CD4-positive, CD25-positive, alpha-beta regulatory T cell (primary cell): ENCODE results near the gene CYP46A1. TPM values are rescaled to one million over a fixed set of nuclear protein-coding genes. Genes with fewer than 3 reads are reported as not detected.
"Not testable (repeated sequence)": the region's sequence is repeated elsewhere in the genome, so short reads cannot be mapped to it uniquely, and the experiment has no call there.

Experiments used
- ATAC-seq, 2 donors: fragments of 150-1000 bp; cut with Tn5 transposase; one replicate each; pipeline ENCODE4 v1.10.0; 2021; ENCODE audit warnings: low read depth in 2 of 2, moderate number of reproducible peaks in 2 of 2, moderate library complexity in 1 of 2
- DNase-seq, 3 donors: peaks; one replicate each; pipeline versions ENCODE4 v3.0.0 to v3.0.0-alpha.2; 2012 to 2022; ENCODE audit warnings: mixed read lengths in 1 of 3
- H3K27ac ChIP-seq: one replicate; pipeline ENCODE4 v1.7.0; 2013; ENCODE audit warnings: mild to moderate bottlenecking, low read length; ENCODE audit not compliant: insufficient read depth, poor library complexity, severe bottlenecking
- H3K27me3 ChIP-seq: one replicate; pipeline ENCODE4 v1.7.0; 2013; ENCODE audit warnings: low read length; ENCODE audit not compliant: control insufficient read depth, insufficient read depth
- H3K36me3 ChIP-seq: one replicate; pipeline ENCODE4 v1.7.0; 2013; ENCODE audit warnings: mild to moderate bottlenecking, low read length, moderate library complexity; ENCODE audit not compliant: control insufficient read depth, insufficient read depth
- H3K4me1 ChIP-seq: 2 replicates; pipeline ENCODE4 v1.7.0; 2013; ENCODE audit warnings: mild to moderate bottlenecking, low read length; ENCODE audit not compliant: insufficient read depth, control insufficient read depth, poor library complexity, severe bottlenecking
- H3K4me3 ChIP-seq: one replicate; pipeline ENCODE4 v1.7.0; 2013; ENCODE audit warnings: low read depth, mild to moderate bottlenecking, low read length, moderate library complexity
- H3K9me3 ChIP-seq, 2 experiments: 1 replicate in 1 of 2; 2 replicates in 1 of 2; pipeline ENCODE4 v1.7.0; 2013; ENCODE audit warnings: low read length in 2 of 2, mild to moderate bottlenecking in 1 of 2, moderate library complexity in 1 of 2; ENCODE audit not compliant: control insufficient read depth in 2 of 2
- H3K27ac Mint-ChIP-seq, 3 donors: one replicate each; pipeline ENCODE4 v1.8.0; 2020 to 2022; ENCODE audit warnings: mild to moderate bottlenecking in 3 of 3, mixed read lengths in 3 of 3, moderate library complexity in 2 of 3
- H3K27me3 Mint-ChIP-seq: one replicate; pipeline ENCODE4 v1.8.0; 2022; ENCODE audit warnings: mild to moderate bottlenecking, mixed read lengths
- H3K36me3 Mint-ChIP-seq: one replicate; pipeline ENCODE4 v1.8.0; 2020; ENCODE audit warnings: mixed read lengths
- H3K4me1 Mint-ChIP-seq, 4 donors: one replicate each; pipeline ENCODE4 v1.8.0; 2020 to 2022; ENCODE audit warnings: mixed read lengths in 4 of 4, mild to moderate bottlenecking in 1 of 4
- H3K4me3 Mint-ChIP-seq, 4 donors: one replicate each; pipeline ENCODE4 v1.8.0; 2020 to 2022; ENCODE audit warnings: mild to moderate bottlenecking in 4 of 4, mixed read lengths in 4 of 4, moderate library complexity in 3 of 4
- H3K9me3 Mint-ChIP-seq, 7 donors: one replicate each; pipeline ENCODE4 v1.8.0; 2020 to 2022; ENCODE audit warnings: mixed read lengths in 7 of 7, mild to moderate bottlenecking in 3 of 7, moderate library complexity in 2 of 7
- polyA plus RNA-seq, 4 donors: library from polyadenylated mRNA; unstranded; fragments of 300-500 nt; fragmentation: Illumina TruSeq; gene quantifications; one replicate each; pipeline ENCODE4 v1.2.3, GENCODE V29; 2021
- total RNA-seq: library from RNA; stranded (reverse); gene quantifications from one replicate; pipeline ENCODE4 v1.2.3, GENCODE V29; 2022

The CYP46A1 gene
- total and polyA plus RNA-seq, 5 donors from 2014 or later, result not detected

- Mint-ChIP-seq H3K27me3 (peaks cover 43% of the 10 kb centered on the region), H3K4me3 (no peak overlapping the region)
- ATAC-seq, result no peak
These were observed 24.0 kb upstream of the CYP46A1 start for GRCh38 chr14:99660006-99660566.

DNA sequence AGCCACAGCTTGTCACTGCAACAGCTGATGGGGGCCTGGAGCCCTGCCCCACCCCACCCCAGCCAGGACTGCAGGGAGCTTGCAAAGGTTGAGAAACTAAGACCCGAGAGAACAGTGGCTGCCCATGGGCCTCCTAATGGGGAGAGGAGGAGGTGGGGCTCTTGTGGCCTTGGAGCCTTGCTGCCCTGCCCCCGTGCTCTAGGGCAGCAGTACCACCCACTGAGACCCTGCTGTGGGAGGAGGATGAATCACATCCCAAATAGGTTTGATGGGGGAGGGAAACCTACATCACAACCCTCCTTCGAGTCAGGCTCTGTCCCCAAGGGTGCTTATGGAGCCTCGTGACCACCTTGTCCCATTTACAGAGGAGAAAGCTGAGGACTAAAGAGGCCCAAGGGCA is 23.3 kb upstream of the CYP46A1 start:
- Histone ChIP-seq H3K27ac (no peak overlapping the region), H3K4me3 (no peak overlapping the region), H3K4me1 (no peaks in the 10 kb centered on the region), H3K36me3 (no peaks in the 10 kb centered on the region), H3K9me3 (no peaks in the 10 kb centered on the region), H3K27me3 (peaks cover 14% of the 10 kb centered on the region)
- DNase-seq (no peak), ATAC-seq (no peak)
- Mint-ChIP-seq H3K27me3 (peaks cover 43% of the 10 kb centered on the region), H3K27ac (no peak overlapping the region), H3K4me1 (peaks cover 0 to 5% (median 0%) of the 10 kb centered on the region in 4 donors), H3K4me3 (no peak overlapping the region), H3K9me3 (peaks cover 0 to 2% (median 0%) of the 10 kb centered on the region in 7 donors), H3K36me3 (no peaks in the 10 kb centered on the region)

More at GRCh38 chr14:99660006-99660566, 24.0 kb upstream of the CYP46A1 start:
- Mint-ChIP-seq H3K4me1 (peaks cover 0 to 5% (median 0%) of the 10 kb centered on the region in 4 donors), H3K36me3 (no peaks in the 10 kb centered on the region), H3K27ac (no peak overlapping the region), H3K9me3 (peaks cover 0 to 2% (median 0%) of the 10 kb centered on the region in 7 donors)
- H3K27me3 ChIP-seq, result peaks cover 15% of the 10 kb centered on the region
- no peaks in the 10 kb centered on the region for H3K4me1 ChIP-seq
- DNase-seq, result no peak
- H3K4me3 ChIP-seq, result no peak overlapping the region
- no peaks in the 10 kb centered on the region for H3K36me3 ChIP-seq
- H3K27ac ChIP-seq, result no peak overlapping the region
- no peaks in the 10 kb centered on the region for H3K9me3 ChIP-seq

DNA sequence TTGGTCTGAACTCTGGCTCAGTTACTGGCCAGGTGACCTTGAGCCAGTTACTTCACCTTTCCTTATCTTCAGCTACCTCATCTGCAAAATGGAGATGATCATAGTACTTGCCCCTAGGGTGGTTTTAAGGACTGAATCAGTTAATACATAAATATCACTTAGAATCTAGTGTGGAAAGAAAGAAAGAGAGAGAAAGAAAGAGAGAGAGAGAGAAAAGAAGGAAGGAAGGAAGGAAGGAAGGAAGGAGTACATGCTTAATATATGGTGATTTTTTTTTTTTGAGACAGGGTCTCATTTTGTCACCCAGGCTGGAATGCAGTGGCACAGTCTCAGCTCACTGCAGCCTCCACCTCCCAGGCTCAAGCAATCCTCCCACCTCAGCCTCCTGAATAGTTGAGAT is 22.9 kb upstream of the CYP46A1 start:
- not testable (repeated sequence) for H3K36me3 Mint-ChIP-seq

DNA sequence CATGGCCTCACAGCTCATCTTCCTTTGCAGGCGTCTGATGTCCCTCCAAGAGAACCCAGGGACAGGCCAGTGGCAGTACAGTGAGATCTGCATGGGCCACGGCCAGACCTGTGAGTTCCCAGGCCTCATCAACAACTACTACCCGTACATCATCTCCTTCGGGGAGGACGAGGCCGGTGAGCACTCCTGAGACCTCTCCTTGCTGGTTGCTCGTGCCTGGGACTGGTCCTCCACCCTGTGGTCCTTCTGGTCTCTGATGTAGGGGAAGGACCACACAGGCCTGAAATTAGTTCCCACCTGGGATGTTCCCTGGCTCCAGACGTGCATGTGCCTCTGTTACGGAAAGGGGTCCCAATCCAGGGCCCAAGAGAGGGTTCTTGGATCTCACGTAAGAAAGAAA is 21.3 kb upstream of the CYP46A1 start:
- no peak overlapping the region for H3K4me3 Mint-ChIP-seq
- H3K4me3 ChIP-seq, result no peak overlapping the region
- no peak for ATAC-seq
- peaks cover 0 to 2% (median 0%) of the 10 kb centered on the region in 7 donors for H3K9me3 Mint-ChIP-seq
- DNase-seq, result no peak
- H3K27me3 ChIP-seq, result peaks cover 9% of the 10 kb centered on the region
- no peaks in the 10 kb centered on the region for H3K9me3 ChIP-seq
- H3K36me3 ChIP-seq, result no peaks in the 10 kb centered on the region
- H3K36me3 Mint-ChIP-seq, result no peaks in the 10 kb centered on the region
- no peak overlapping the region for H3K27ac ChIP-seq
- H3K27ac Mint-ChIP-seq, result no peak overlapping the region
- H3K4me1 Mint-ChIP-seq, result peaks cover 0 to 5% (median 0%) of the 10 kb centered on the region in 4 donors
- peaks cover 42% of the 10 kb centered on the region for H3K27me3 Mint-ChIP-seq
- no peaks in the 10 kb centered on the region for H3K4me1 ChIP-seq

More for the DNA sequence above, 22.9 kb upstream of the CYP46A1 start:
- not testable (repeated sequence) for ATAC-seq, H3K9me3 ChIP-seq, H3K4me3 Mint-ChIP-seq, H3K9me3 Mint-ChIP-seq, H3K4me1 ChIP-seq, H3K27ac ChIP-seq, H3K36me3 ChIP-seq, H3K4me1 Mint-ChIP-seq, H3K4me3 ChIP-seq, DNase-seq, H3K27ac Mint-ChIP-seq
- H3K27me3 ChIP-seq, result peaks cover 14% of the 10 kb centered on the region
- H3K27me3 Mint-ChIP-seq, result peaks cover 43% of the 10 kb centered on the region

- no peaks in the 10 kb centered on the region for H3K4me1 ChIP-seq
- DNase-seq, result no peak
- H3K27me3 Mint-ChIP-seq, result peaks cover 37% of the 10 kb centered on the region
These were observed 20.6 kb upstream of the CYP46A1 start for GRCh38 chr14:99663386-99664057.

GRCh38 chr14:99664058-99664936 is 19.8 kb upstream of the CYP46A1 start:
- Mint-ChIP-seq H3K27me3 (peaks cover 33% of the 10 kb centered on the region), H3K36me3 (no peaks in the 10 kb centered on the region), H3K4me3 (no peak overlapping the region), H3K9me3 (peaks cover 0 to 2% (median 0%) of the 10 kb centered on the region in 7 donors), H3K4me1 (peaks cover 0 to 2% (median 0%) of the 10 kb centered on the region in 4 donors), H3K27ac (no peak overlapping the region)
- no peaks in the 10 kb centered on the region for H3K36me3 ChIP-seq
- H3K27ac ChIP-seq, result no peak overlapping the region
- peaks cover 3% of the 10 kb centered on the region for H3K27me3 ChIP-seq
- no peak for DNase-seq
- H3K9me3 ChIP-seq, result no peaks in the 10 kb centered on the region
- ATAC-seq, result no peak
- no peaks in the 10 kb centered on the region for H3K4me1 ChIP-seq
- H3K4me3 ChIP-seq, result no peak overlapping the region

More at GRCh38 chr14:99663386-99664057, 20.6 kb upstream of the CYP46A1 start:
- no peak for ATAC-seq
- no peaks in the 10 kb centered on the region for H3K36me3 Mint-ChIP-seq
- no peaks in the 10 kb centered on the region for H3K9me3 ChIP-seq
- no peak overlapping the region for H3K27ac ChIP-seq
- H3K9me3 Mint-ChIP-seq, result peaks cover 0 to 2% (median 0%) of the 10 kb centered on the region in 7 donors
- H3K4me3 ChIP-seq, result no peak overlapping the region
- peaks cover 0 to 5% (median 0%) of the 10 kb centered on the region in 4 donors for H3K4me1 Mint-ChIP-seq
- H3K4me3 Mint-ChIP-seq, result no peak overlapping the region
- H3K36me3 ChIP-seq, result no peaks in the 10 kb centered on the region
- peaks cover 3% of the 10 kb centered on the region for H3K27me3 ChIP-seq
- no peak overlapping the region for H3K27ac Mint-ChIP-seq

DNA sequence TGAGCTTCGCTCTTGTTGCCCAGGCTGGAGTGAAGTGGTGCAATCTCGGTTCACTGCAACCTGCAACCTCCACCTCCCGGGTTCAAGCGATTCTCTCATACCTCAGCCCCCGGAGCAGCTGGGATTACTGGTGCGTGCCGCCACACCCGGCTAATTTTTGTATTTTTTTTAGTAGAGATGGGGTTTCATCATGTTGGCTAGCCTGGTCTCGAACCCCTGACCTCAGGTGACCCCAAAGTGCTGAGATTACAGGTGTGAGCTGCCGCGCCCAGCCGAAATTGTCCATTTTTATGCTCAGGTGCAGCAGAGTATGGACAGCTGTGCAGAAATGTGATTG is 19.2 kb upstream of the CYP46A1 start:
- no peaks in the 10 kb centered on the region for H3K36me3 ChIP-seq
- peaks cover 0 to 2% (median 0%) of the 10 kb centered on the region in 7 donors for H3K9me3 Mint-ChIP-seq
- H3K36me3 Mint-ChIP-seq, result no peaks in the 10 kb centered on the region
- no peak overlapping the region for H3K4me3 ChIP-seq
- peaks cover 33% of the 10 kb centered on the region for H3K27me3 Mint-ChIP-seq
- no peaks in the 10 kb centered on the region for H3K9me3 ChIP-seq
- peaks cover 3% of the 10 kb centered on the region for H3K27me3 ChIP-seq
- peaks cover 0 to 2% (median 0%) of the 10 kb centered on the region in 4 donors for H3K4me1 Mint-ChIP-seq
- no peaks in the 10 kb centered on the region for H3K4me1 ChIP-seq
- DNase-seq (no peak), ATAC-seq (no peak)
- no peak overlapping the region for H3K27ac ChIP-seq
- H3K4me3 Mint-ChIP-seq, result no peak overlapping the region
- H3K27ac Mint-ChIP-seq, result no peak overlapping the region
